HG03097 (cell line): Measurements from ENCODE around the gene MED13L.

Experiments
- ATAC-seq: cut with Tn5 transposase; IDR thresholded peaks from one replicate; pipeline ENCODE4 v1.9.1; 2021; ENCODE audit not compliant: unreplicated experiment, low FRiP score

The MED13L gene

DNA sequence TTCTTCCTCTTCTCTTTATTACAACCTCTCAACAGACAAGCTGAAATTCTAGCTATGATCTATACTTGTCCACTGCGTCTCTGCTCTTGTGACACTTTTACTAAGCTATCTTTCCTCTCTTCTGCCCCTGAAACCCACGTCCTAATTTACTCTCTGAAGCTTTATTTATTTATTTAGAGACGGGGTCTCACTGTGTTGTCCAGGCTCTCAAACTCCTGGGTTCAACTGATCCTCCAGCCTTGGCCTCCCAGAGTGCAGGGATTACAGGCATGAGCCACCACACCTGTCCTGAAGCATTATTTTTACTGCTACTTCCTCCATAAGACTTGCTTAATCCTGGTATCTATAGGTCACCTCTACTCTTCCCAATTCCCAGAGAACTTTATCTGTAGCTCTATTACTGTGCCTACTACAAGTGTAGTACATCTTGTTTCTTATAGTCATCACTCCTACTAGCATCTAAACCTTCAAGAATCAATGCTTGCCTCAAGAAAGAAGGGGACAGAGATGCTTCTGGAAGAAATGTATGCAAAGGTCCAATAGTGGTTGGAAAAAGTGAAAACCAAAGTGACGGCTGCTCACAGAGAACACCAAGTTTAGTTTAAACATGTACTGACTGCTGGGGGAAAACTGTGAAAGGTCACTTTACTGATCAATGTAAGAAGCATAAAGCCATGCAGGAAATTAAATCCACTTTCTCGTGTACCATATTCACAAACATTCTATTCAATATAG lies 61.3 kb downstream of the MED13L start:
- no peak for ATAC-seq

DNA sequence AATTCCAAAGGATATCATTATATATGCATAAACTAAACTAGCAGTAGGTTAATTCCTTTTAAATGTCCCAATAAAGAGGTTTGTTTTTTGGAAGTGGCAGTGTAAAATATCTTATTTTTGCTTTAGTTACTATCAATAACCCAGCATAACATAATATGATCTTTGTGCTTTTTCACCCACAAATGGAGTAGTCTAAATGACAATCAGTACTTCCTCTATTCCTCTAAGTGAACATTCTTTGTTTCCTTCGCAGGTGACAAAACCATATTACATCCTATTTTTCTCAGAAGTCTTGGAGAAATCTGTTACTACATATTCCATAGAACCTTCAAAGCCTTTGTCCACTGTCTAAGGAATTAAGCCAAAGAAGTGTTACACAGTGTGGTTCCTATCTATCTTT lies 62.5 kb downstream of the MED13L start:
- no peak for ATAC-seq

DNA sequence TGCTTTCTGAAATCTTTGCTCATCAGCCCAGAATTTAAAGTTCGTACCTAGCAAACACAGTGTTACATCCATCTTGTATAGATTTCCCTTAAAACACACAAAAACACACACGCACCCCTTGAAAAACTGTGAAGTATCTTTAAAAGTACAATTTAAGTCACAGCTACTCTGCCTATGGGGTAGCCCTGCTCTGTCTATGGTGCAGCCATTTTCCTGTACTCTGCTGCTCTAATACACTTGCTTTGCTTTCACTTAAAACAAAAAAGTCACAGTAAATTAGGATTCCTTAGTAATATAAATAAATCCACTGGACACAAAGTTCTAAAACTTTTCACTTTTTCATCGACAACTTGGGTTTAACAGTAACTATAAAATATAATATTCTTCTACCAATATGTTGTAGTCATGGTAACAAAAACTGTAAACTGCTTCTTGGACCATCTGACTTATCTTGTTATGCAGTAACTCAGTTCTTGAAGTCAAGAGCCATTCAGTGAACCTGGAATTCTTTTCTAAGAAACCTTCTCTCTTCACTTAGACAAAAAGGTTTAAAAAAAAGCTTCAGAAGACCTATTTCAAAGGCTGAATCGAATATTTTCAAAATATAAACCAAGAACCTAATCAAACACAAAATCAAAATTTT lies 63.5 kb downstream of the MED13L start:
- ATAC-seq, result no peak

DNA sequence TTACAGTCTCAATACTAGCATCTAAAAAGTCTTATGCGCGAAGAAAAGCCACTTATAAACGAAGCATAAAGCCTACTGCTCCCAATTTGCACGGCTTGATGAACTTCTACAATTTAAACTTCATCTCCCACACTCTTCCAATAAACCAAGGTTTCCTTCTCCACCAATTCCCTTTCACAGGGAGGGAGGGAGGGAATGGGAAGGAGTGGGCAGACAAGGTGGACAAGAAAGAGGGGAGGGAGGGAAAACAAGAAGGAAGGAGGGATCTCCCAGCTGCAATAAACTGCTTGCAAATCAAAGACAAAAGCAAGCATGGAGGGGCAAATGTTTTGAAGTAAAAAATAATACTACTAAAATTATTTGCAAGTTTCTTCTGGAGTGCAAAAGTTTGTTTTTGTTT lies 64.5 kb downstream of the MED13L start:
- ATAC-seq, result no peak

DNA sequence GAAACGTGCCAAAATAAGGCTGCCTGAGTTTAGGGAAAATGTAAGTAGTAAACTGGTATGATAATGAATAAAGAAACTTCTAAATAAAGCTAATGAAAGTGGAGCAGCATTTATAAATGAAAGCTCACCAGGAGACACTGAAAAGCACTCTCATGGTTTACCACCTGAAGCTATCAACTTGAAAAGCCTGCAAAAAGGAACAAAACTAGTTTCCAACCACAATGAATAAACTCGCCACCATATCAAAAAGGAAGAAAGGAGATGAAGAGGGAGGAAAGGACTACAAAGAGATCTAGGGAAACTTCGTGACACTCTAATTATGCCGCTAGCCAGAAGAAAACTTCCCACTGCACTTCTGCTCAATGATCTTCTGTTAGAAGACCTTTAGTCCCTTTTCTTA lies 66.7 kb downstream of the MED13L start:
- ATAC-seq, result no peak

DNA sequence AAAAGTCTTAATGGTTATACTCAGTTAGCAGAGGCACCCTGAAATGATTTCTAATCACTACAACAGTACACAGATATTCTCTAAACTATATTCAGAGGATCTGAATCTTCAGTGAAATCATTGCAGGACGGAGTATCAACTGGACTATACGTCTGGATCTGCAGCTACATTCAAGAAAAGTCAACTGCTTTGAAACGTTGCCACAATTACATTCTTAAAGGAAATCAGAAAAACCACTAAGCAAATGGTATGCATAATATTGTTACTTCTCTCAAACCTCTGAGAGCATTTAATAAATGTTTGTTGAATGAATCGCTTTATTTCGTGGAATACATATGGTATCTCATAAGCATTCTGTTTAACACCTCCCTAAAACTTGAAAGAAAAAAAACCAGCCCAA lies 67.4 kb downstream of the MED13L start:
- no peak for ATAC-seq

DNA sequence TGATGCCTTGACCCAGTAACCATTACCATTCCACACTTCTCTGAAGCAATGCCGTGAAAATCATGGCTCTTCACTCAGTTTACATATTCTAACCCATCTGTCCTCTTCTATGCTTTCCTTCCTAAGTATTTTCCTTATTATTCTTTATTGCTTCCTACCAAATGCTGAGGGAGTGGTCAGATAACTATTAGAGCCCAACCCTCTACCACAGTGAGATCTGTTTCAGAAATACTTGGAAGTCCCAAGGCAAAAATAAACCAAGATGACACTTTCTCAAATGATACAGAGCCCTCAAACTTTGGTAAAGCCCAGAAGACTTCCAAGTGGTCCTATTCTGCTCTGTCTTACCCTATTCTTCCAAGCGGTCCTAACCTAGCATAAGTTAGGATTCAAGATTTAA lies 68.0 kb downstream of the MED13L start:
- no peak for ATAC-seq

DNA sequence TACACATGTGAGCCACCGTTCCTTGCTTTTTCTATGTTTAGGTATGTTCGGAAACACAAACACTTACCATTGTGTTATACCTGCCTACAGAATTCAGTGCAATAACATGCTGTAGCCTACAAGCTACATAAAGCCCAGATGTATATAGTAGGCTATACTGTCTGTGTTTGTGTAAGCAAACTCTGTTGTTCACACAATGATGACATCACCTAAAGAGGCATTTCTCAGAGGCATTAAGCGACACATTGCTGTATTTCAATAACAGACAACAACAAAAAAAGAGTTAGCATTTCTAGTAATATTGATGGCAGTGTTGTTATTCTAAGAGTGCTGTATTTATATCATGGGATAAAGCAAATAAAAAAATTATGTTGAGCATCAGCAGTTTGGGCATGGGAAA lies 70.2 kb downstream of the MED13L start:
- ATAC-seq, result no peak

DNA sequence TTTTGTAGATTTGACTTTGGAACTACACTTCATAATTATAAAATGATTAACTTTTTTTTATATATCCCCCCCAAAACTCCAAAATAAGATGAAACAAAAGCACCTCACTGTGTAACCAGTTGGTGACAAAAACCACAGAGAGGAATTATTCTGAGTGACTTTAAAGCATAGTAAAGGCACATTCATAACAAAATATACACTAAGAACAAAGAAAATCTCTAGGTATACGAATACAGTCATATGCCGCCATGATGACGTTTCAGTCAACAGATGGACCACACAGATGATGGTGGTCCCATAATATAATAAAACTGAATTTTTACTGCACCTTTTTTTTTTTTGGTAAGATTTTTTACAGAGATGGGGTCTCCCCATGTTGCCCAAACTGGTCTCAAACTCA lies 70.7 kb downstream of the MED13L start:
- no peak for ATAC-seq

DNA sequence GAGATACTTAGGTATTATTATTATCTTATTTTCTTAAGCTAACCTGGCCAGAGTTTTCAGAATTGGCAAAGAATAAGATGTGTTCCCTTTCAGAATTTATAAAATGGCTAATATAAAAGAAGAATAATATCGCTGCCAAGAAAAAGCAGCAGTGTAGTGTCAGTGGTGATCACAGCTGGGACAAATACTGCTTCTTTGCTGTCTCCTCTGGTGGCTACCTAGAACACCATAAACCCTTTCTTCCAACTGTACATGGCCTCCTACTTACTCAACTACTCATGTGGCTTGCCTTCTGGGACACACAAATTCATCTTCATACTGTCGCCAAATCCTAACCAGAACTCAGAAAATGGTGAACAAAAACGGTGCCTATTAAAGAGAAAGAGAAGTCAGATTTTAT lies 72.7 kb downstream of the MED13L start:
- no peak for ATAC-seq

DNA sequence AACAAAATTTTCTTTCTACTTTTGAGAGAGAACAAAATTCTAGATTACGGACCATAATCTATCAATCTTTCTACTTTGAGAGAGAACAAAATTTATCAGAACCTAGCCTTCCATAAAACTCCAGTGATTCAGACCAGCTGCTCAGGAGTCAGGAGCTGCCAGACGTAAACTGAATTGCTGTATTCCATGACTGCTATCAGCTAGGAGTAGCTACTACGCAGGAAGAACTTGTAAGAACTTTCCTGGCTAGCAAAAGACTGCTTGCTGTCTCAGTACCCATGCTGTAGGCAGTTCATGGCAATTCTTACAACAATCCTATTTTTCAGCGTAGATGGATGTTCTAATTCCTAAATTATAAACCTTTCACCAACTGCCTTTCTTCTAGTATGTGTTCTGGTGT lies 73.3 kb downstream of the MED13L start:
- no peak for ATAC-seq

DNA sequence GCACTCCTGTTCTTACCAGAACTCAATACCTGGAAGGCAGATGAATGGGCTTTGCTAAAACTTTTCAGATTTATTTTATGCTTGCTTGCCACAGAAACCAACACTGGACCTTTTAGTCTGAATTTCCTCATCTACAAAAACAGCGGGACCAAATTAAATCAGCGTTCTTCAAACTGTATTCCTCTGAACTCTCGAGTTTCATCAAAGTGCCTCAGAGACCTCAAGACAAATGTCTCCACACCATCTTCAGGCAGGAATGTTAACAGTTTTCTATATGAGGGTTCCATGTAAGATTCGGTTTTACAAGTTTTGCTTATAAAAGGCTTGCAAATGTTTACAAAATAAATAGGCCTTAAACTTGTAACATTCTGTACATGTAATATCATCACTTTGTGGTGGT lies 74.6 kb downstream of the MED13L start:
- ATAC-seq, result no peak

DNA sequence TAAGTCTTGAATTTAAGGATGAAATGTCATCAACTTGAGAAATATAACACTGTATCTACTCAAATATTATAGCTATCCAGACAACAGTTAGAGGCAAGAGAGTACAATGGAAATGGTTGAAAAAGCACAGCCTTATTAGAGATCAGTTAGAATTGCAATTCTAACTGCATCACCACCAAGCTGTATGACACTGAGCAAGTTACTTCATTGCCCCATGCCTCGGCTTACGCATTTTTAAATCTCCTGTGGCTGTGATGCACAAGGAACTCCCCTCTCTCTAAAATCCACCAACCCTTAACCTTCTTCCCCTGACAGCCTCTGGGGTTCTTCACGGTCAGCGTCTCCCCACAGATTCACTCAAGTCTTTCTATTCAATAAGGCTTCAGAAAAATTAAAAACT lies 75.1 kb downstream of the MED13L start:
- no peak for ATAC-seq

DNA sequence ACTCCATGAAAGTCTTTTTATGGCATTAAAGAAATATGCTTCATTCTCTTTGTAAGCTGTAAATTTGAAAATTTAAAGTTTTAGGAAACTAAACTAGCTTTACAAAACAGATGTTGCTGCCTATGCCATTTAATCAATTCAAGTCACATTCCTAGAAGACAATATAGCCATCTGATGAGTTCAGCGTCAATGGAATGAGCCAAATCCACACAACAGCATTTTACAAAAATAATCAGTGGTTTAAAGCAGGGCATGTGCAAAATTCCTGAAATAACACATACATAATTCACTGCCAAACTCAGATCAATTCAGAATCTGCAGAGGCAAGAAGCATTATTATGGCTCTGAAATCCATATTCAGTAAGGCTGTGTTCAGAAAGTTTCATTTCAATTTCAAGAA lies 75.6 kb downstream of the MED13L start:
- ATAC-seq, result no peak

DNA sequence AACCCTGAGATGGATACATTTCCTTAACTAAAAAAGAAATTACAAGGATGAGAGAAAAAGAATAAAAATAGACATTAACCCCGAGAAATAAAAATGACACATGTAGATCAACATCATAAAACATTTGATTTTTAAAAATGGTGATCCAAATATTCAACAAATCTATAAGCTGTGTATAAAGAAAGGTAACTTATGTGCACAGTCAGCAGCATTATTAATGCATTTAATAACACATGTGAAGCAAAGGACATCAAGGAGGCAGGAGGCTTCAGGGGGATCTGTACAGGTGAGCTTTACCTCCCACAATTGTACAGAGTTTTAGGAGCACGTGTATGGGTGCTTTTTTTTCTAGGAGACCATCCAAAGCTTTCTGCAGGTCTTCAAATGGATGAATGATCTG lies 76.1 kb downstream of the MED13L start:
- ATAC-seq, result no peak

DNA sequence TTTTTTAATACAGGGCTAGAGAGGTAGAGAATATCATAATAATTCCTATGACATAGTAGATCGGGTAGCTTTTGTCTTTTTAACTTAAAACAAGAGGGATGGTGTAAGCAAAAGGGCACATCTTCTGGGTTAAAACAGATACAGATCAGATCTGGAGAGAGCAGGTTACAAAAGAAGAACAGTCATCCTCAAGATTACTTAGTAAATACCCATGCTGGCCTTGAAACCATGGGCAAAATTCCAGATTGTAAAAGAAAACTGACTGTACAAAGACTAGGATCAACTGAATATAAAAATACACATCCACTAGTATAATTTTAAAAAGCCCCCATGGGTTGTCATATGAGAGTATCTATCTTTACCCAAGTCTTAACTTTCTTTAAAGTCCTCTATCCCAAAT lies 76.7 kb downstream of the MED13L start:
- no peak for ATAC-seq

DNA sequence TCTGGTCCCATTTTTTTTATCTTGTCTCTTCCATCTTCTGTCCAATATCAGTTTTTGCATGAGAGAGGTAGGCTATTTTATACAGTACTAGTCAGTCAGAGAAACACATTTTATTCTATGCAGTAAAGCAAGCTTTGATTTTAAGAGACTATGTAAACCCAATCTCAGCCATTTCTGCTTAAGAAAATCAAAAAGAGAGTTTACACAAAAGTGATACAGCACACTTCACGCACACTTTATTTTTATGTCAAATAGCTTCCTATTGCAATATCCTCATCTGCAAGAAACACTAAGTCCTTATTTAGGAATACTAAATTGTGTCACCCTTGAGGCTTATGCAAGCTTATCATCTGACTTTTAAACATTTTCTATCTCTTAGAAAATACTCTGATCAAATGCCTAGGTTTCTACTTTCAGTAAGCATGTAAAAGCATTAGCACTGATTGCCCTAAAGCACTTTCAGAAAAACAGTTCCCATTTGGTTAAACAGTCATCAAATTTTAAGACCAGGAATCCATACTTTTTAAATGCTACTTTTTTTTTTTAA lies 78.3 kb downstream of the MED13L start:
- no peak for ATAC-seq

DNA sequence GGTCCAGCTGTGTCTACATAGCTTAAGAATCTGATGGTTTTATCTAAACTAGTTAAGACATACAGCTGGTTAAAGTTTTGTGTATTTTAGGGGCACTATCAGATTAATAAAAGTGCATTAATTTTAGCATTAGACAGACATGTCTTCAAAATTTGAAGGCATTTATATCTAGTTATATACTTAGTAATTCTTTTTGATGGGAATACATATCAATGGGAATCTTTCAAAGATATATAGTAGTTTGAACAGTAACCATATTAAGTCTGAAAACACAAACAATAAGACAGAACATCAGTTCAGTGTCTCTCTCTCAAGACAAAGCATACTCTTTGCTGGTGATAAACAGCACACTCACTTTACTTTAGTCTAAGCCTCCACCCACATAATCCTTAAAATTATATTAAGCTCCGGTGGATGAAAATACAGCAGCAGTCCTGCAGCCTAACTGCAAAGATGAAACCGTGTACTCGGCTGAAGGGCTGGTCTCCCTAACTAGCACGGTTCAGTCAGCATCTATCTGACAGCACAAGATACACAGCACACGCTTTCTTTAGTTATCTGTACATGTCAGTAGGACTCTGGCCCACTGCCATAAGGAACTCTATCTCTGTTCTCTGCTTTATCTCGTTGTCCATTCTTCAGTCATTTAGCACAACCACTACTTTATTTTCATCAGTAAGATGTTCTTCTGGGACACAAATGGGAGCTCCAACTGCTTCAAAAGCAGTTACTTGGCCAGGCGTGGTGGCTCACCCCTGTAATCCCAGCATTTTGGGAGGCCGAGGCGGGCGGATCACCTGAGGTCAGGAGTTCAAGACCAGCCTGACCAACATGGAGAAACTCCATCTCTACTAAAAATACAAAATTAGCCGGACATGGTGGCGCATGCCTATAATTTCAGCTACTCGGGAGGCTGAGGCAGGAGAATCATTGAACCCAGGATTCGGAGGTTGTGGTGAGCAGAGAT lies 80.5 kb downstream of the MED13L start:
- ATAC-seq, result no peak

DNA sequence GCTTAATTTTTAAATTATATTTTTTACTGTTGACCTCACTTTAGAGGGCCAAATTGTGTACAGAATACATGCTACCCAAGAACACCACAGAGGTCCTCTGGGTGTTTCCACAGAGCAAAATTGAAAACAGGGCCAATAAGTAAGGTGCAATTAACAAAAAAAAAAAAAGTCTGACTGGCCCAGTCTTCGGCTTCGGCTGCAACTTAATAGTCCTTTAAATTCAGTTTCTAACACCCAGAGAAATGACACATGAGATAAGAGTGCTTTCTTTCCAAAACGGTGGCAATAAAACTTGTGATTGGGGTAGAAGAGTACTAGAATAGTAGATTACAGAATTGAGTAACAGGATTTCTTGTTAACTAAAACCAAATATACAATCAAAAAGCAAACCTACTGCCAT lies 81.3 kb downstream of the MED13L start:
- ATAC-seq, result no peak

DNA sequence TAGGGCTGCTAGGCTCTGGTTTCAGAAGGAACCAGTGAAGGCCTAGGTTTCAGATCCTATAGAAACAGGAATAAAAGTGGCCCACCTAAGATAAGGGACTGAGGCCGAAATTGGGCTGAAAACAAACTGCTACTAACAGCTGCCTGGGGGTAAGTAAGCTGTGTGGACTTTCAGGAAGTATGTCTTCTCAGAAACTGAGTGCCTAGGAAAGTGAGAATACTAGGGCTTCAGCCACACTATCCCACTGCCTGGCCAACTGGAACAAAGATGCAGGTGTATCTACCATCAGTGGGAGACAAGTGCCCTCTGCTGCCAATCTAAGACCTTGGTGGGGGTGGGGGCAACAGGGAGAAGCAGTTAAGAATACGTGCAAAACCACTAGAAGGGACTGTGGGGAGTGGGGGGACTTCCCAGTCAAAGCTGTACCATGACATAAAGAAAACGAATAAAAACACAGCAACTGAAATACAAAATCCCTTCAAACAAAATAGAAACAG lies 82.5 kb downstream of the MED13L start:
- peak; percentile 87 for ATAC-seq

DNA sequence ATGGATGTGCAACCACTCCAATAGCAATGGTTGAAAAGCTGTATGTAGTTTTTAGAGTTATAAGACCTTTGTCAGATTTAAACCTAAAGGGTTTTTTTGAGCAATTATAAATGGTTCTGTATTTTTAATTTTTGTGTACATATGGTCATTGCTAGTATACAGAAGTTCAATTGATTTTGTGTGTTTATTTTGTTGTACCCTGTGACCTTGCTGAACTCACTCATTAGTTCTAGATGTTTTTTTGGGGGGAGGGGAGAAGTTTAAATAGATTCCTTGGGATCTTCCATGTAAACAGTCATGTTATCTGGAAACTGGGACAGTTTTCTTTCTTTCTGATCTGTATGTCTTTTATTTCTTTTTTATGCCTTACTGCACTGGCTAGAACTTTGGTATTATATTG lies 87.8 kb downstream of the MED13L start:
- ATAC-seq, result no peak
